Fibroblast of skin of left biceps (primary cell): ENCODE data around the gene MAPT.
"Not testable (repeated sequence)": the region's sequence is repeated elsewhere in the genome, so short reads cannot be mapped to it uniquely, and the experiment has no call there.

Source experiments
- DNase-seq, 2 experiments: peaks; one replicate each; pipeline ENCODE4 v3.0.0-alpha.2; 2013; ENCODE audit warnings: low read depth in 2 of 2

The MAPT gene

DNA sequence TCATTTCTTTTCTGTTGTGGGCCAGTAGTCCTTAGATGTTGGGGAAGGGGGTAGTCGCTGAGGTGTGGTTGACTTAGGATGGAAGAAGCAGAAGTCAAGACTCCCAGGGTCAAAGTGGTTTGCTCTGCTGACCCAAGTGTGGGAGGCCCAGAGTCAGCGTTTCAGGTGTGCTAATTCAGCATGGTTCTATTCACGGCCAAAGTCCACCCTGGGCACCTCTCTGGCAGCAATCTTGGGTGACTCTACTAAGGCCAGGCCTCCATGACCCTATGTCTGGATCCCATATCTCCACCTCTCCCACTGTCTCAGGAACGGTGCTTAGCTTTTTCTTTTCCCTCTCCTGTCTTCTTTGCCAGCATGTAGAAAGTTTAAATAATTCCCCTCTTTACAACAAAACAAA is 32.9 kb downstream of the MAPT start:
- no peak for DNase-seq

GRCh38 chr17:45929344-45929743 is 35.0 kb downstream of the MAPT start:
- DNase-seq, result no peak

- DNase-seq, result no peak
Observed at GRCh38 chr17:45930420-45930951, 36.1 kb downstream of the MAPT start.

DNA sequence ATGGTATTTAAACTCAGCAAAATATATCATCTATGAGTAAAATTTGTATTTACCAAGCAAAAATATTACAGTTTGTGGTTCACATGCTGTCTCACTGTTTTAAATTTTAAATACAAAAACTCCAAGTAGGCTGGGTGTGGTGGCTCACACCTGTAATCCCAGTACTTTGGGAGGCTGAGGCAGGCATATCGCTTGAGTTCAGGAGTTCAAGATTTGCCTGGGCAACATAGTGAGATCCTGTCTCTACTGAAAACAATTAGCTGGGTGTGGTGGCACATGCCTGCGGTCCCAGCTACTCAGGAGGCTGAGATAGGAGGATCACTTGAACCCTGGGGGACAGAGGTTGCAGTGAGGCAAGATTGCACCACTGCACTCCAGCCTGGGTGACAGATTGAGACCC is 37.3 kb downstream of the MAPT start:
- DNase-seq, result no peak

DNA sequence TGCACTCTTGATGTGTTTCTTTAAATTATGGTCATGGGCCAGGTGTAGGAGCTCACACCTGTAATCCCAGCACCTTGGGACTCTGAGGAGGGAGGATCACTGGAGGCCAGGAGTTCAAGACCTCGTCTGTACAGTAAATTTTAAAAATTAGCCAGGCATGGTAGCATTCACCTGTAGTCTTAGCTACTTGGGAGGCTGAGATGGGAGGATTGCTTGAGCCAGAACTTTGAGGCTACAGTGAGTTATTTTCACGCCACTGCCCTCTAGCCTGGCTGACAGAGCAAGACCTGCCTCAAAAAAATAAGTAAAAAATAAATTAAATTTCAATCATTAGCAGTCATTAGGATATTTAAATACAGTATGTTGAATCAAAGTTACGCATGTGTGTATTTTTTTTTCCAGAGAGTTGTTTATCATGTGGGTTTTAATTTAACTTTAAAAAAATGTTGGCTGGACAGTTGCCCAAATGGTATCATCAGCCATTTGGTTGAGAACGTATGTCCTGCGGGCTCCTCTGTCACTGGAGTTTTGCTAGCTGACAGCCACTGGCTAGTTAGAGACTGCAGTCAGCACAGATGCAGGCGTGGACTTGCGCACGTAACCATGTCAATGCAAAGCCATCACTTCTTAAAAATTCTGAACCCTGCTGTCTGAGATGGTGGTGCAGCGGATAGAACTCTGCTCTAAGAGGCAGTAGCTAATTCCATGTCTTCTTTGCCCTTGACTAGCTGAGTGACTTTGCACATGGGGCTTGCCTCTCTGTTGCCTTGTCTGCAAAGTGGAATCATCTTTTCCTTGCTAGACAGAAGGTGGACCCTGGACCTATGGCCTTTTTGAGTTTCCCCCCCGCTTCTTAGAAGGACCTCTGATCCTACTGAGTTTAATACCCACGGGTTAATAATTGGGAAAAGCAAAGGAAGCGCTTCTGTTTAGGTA is 40.0 kb downstream of the MAPT start:
- DNase-seq, result no peak

DNA sequence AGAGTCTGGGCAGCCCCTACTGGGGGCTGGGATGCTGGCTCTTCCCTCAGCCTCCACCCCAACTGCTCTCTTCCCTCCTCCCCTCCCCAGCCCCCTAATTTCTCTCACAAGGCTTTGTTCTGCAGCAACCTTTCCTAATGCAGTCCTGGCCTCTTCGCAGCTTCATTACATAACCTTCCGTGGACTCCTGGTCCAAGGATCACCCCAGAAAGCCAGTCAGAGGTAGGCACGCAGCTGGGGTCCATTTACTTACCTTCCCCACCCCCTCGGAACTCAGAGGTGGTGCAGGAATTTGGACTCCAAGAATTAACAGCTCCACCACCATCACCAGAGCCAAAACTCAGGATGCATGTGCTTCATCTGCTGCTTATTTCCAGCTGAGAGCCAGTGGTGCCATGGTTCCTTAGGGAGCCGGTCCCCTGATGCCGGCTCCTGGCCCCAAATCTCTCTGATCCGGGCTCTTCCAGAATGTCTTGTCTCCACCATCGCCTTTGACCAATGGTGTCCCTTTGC is 40.9 kb downstream of the MAPT start:
- no peak for DNase-seq

DNA sequence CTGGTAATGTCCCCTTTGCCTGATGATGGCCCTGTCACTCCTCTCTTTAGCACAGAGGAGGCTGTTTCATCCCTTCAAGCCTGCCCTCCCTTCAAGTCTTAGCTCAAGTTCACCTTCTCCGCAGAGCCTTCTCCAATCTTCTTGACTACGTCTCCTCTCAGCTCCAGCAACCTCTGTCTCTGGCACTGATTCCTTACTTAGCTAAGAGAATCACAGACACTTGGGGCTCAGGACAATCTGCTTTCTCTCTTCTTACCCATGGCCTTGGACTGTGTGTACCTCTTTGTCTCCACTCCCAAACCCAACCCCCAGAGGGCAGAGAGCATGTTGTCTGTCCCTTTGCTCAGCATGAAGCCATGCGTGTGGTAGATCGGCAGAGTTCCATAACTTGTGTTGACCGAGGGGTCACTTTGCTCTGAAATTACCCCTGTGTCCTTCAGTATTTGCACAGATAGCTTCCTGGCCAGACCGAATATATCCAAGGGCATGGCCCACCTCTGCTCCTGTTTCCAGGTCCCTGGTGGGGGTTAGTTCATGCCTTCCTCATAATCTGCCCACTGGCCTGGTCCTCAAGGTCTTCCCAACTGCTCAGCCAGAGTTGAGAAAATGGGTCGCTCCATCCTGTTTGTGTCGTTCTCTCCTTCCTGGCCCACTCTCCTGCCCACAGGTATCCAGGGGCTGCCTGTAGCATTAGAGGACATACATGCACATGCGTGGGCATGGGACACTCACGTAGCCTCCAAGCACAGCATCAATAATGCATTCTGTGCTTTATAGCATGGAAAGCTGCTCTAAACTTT is 41.6 kb downstream of the MAPT start:
- no peak for DNase-seq

- no peak for DNase-seq
Observed at GRCh38 chr17:45936610-45937009, 42.3 kb downstream of the MAPT start.

- DNase-seq, result not testable (repeated sequence)
Observed at GRCh38 chr17:45937186-45937585, 42.8 kb downstream of the MAPT start.

- DNase-seq, result no peak
Observed at GRCh38 chr17:45939395-45939794, 45.0 kb downstream of the MAPT start.

- no peak for DNase-seq
Observed at GRCh38 chr17:45940293-45940692, 45.9 kb downstream of the MAPT start.

GRCh38 chr17:45940826-45941225 is 46.5 kb downstream of the MAPT start:
- DNase-seq, result no peak

GRCh38 chr17:45941395-45941794 is 47.0 kb downstream of the MAPT start:
- DNase-seq, result no peak

- DNase-seq, result no peak
Observed at GRCh38 chr17:45942284-45942683, 47.9 kb downstream of the MAPT start.

DNA sequence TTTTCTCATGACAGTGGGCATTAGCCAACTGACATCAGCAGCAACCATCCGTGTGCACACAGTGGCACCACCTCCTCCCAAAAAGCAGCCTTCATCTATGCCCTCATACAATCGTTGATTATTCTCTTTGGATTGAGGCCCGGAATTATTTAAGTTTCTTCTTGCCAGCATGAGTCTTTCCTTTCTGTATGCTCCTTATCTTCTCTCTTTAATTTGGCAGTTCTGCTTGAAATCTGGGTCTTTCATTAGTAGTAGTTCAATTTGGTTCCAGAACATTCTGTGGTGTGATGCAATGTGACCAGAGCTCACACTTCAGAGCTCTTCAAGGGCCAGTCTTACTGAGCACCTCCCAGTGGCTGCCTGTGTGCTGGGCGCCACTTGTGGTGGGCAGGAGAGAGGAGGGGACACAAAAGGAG is 52.5 kb downstream of the MAPT start:
- no peak for DNase-seq

DNA sequence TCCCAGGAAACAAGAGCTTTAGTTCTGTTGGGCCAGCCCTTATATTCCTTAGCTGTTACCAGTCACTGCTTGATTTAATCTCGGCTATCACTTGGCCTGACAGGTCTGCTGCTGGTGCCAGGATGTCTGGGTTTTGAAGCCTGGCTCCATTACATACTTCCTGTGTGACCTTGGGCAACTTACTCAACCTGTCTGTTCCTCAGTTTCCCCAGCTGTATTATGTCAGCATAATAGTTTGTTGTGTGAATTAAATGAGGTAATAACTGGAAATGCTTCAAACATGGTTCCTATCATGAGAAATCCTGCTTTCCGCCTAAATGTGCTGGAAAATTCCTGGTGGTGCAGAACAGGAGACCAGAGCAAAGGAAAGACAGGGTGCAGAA is 54.1 kb downstream of the MAPT start:
- no peak for DNase-seq

DNA sequence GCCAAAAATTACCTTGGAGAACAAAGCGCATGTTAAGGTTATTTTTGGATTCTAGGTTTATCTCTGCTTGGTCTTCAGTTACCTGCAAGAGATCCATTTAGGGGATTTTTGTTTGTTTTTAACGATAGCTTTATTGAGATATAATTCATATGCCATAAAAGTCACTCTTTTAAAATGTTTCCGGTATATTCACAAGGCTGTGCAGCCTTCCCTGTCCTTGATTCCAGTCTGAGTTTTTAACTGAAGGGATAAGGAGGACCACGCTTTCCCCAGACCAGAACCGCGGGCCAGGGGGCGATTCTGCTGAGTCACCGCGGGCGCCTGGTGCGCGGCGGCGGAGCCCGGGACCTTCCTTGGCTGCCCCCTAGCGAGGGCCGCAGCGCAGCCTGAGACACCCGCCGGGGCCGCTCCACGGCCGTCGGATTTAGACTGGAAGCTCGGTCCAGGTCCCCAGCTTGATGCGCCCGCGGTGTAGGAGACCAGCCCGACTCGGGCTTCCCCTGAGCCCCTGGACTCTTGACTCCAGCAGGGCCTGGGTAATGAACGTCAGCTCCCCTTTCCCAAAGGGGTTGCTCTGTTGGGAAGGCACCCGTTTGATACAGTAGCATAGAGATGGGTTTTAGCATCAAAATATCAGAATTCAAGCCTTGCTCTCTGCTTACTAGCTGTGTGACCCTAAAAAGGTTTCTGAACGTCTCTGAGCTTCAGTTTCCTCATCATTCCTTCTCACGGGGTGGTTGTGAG is 54.7 kb downstream of the MAPT start:
- peak; percentile 13 to 19 for DNase-seq

DNA sequence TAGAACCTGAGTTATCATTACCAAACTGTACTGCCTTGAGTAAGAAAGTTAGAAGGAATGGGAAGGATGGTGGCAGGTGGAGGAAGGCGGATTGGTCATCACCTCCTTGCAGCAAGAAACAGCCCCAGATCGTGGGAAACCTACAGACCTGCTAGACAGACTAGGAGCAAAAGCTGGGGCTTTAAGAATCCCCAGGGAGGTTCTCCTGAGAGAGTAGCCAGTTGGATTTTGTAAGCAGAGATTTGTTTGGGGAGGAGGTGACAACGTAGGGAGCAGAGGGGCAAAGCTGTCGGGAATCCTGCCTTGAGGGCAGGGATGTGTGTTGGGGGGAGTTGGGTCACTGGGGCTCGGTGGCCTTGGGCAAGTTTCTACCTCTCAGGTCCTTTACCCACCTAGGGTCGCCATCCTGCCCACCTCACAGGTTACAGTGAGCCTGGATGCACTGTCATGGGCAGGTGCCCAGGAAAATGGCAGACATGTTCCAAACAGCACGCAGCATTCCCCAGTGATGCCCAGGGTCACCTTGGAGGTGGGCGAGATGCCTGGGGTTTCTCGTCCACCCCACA is 55.5 kb downstream of the MAPT start:
- no peak for DNase-seq

GRCh38 chr17:45950888-45951287 is 56.5 kb downstream of the MAPT start:
- no peak for DNase-seq

GRCh38 chr17:45951403-45951802 is 57.0 kb downstream of the MAPT start:
- no peak for DNase-seq

DNA sequence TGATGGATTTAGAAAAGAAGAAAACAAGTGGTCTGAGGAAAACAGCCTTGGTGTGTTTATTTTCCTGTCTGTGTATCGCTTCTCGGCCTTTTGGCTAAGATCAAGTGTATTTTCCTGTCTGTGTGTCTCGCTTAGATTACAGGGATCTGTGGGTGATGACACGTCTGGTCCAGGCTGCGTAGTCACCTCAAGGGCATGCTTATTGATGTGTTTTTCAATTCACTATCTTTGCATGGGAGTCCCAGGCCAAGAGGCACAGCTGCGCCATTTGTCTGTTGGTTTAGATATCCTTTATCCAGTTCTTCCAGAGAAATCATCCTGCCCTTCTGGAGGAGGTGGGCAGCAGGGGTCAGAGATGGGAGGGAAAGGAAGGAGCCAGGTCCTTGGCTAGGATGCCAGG is 57.6 kb downstream of the MAPT start:
- DNase-seq, result no peak
